ENCODE data around the gene NHERF2.

DNA sequence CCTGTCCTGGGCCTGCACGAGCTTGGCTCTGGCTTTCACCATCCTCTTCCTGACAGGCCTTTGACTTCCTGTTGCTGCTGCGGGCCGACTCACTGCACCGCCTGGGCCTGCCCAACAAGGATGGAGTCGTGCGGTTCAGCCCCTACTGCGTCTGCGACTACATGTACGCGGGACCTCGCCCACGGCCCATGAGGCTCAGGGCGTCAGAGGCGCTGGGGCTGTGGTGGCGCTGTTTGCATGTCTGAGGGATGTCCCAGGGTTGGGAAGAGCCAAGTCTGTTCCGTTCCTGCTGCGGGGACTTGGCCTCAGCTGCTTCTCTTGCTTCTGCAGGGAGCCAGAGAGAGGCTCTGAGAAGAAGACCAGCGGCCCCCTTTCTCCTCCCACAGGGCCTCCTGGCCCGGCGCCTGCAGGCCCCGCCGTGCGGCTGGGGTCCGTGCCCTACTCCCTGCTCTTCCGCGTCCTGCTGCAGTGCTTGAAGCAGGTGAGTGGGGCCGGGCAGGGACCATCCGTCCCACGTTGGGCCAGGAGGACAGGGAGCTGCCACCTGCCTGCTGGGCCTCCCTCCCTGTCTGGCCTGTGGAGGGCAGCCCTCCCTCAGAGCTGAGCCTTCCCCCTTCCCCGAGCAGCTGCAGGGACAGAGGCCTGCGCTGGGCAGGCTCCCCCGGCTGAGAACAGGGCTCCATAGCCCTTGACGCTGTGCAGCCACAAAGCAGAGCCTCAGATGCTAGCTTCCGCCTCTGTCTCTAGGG lies 44.9 kb downstream of the NHERF2 start:
- TF ChIP-seq, protein P1, sequence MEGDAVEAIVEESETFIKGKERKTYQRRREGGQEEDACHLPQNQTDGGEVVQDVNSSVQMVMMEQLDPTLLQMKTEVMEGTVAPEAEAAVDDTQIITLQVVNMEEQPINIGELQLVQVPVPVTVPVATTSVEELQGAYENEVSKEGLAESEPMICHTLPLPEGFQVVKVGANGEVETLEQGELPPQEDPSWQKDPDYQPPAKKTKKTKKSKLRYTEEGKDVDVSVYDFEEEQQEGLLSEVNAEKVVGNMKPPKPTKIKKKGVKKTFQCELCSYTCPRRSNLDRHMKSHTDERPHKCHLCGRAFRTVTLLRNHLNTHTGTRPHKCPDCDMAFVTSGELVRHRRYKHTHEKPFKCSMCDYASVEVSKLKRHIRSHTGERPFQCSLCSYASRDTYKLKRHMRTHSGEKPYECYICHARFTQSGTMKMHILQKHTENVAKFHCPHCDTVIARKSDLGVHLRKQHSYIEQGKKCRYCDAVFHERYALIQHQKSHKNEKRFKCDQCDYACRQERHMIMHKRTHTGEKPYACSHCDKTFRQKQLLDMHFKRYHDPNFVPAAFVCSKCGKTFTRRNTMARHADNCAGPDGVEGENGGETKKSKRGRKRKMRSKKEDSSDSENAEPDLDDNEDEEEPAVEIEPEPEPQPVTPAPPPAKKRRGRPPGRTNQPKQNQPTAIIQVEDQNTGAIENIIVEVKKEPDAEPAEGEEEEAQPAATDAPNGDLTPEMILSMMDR (IDR thresholded peaks at IDR 0.05) = no peak
- no peak for TF ChIP-seq POLR2A (IDR thresholded peaks at IDR 0.05)
